Adrenal gland (tissue), 5 donors: ENCODE data around the gene LY6G6D.

Source experiments
- CTCF ChIP-seq, 6 experiments: fragments of 450-650 bp in 4 of 6; fragments of 200-600 bp in 2 of 6; sonication (generic) in 1 of 6; IDR thresholded peaks; 1 replicate in 5 of 6; 2 replicates in 1 of 6; pipeline versions ENCODE4 v1.5.1 to v1.8.0; 2016 to 2021; ENCODE audit warnings: antibody characterized with exemption in 6 of 6, mild to moderate bottlenecking in 2 of 6, moderate library complexity in 1 of 6
- POLR2A ChIP-seq, 2 donors: fragments of 450-650 bp; IDR thresholded peaks; one replicate each; pipeline ENCODE4 v1.6.1; 2017; ENCODE audit warnings: antibody characterized with exemption in 2 of 2, mild to moderate bottlenecking in 2 of 2, moderate library complexity in 1 of 2
- donor health status: DM: no; HTN: no; CAD: no.

- TF ChIP-seq CTCF (IDR thresholded peaks at IDR 0.05) (no peak), POLR2A (IDR thresholded peaks at IDR 0.05) (peak in 1 of 2 donors; percentile 8)
Observed at GRCh38 chr6:31739639-31740396, 24.7 kb downstream of the LY6G6D start, which contains the start of gene MSH5.
